ENCODE results near the gene KCNJ6.

Gene KCNJ6

GRCh38 chr21:37808261-37808660 lies 108.0 kb downstream of the KCNJ6 start:
- H3K9me3 ChIP-seq (ENCODE audit: control extremely low read depth in 1 of 5, control insufficient read depth in 4 of 5, insufficient read depth in 2 of 5, low read depth in 1 of 5, low read length in 4 of 5), result peaks cover 0 to 15% (median 2%) of the 10 kb centered on the region in 5 experiments
- DNase-seq, result no peak
- 100% methylated on average over 1 of the region's 2 CpGs for WGBS (ENCODE audit: insufficient coverage)
- H3K36me3 ChIP-seq (ENCODE audit: control insufficient read depth in 4 of 4, insufficient read depth in 4 of 4, low read length in 3 of 4), result no peaks in the 10 kb centered on the region
- H3K27ac ChIP-seq (ENCODE audit: insufficient read depth in 1 of 2, low read depth in 1 of 2, low read length in 2 of 2, poor library complexity in 1 of 2, severe bottlenecking in 2 of 2), result no peak overlapping the region
- no peaks in the 10 kb centered on the region for H3K27me3 ChIP-seq (replicated peaks in 2 of 5; ENCODE audit: control insufficient read depth in 4 of 5, insufficient read depth in 5 of 5, low read length in 4 of 5)
- CTCF ChIA-PET, result no interaction called here
- H3K4me3 ChIP-seq (ENCODE audit: control insufficient read depth in 1 of 7, extremely low read depth in 1 of 7, insufficient read depth in 4 of 7, low read depth in 2 of 7, low read length in 6 of 7), result no peak overlapping the region
- POLR2A ChIA-PET, result no interaction called here
- H3K4me1 ChIP-seq (ENCODE audit: control extremely low read depth in 1 of 4, control insufficient read depth in 4 of 4, insufficient read depth in 4 of 4, low read length in 3 of 4), result peaks cover 4 to 14% (median 10%) of the 10 kb centered on the region in 4 experiments

DNA sequence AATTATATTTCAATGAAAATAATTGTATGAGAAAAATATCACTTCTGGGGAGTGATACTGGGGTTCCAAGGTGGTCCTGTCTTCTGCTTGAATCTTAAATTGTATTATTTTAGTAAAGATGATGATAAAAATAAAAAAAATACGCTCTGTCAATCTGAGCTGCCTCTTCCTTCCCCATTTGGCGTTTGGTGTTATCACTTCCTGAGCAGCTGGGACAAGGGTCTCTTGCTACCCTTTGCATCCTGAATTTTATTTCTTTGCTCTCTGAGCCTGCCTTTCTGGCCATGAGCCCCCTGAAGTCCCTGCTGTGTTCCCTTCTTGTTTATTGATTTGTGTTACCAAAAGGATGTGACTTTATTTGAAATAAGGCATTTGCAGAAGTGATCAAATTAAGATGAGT lies 111.0 kb downstream of the KCNJ6 start:
- no CpG with 5 or more reads among the region's 2 CpGs for WGBS (ENCODE audit: insufficient coverage)

DNA sequence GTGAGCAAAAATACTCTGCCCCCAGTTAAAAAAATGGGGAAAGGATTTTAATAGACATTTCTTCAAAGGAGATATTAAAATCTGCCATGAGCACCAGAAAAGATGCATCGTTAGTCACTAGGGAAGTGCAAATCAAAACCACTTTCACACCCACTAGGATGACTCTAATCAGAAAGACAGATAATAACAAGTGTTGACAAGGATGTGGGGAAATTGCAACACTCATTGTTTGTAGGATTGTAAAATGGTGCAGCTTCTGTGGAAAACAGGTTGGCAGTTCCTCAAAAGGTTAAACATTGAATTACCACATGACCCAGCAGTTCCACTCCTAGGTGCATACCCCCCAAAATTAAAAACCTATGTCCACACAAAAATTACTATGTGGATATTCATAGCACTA lies 112.3 kb downstream of the KCNJ6 start:
- Histone ChIP-seq H3K4me3 (ENCODE audit: control insufficient read depth in 1 of 7, extremely low read depth in 1 of 7, insufficient read depth in 4 of 7, low read depth in 2 of 7, low read length in 6 of 7) (no peak overlapping the region), H3K9me3 (ENCODE audit: control extremely low read depth in 1 of 5, control insufficient read depth in 4 of 5, insufficient read depth in 2 of 5, low read depth in 1 of 5, low read length in 4 of 5) (peaks cover 0 to 3% (median 0%) of the 10 kb centered on the region in 5 experiments), H3K4me1 (ENCODE audit: control extremely low read depth in 1 of 4, control insufficient read depth in 4 of 4, insufficient read depth in 4 of 4, low read length in 3 of 4) (peaks cover 4 to 37% (median 11%) of the 10 kb centered on the region in 4 experiments), H3K27me3 (replicated peaks in 2 of 5; ENCODE audit: control insufficient read depth in 4 of 5, insufficient read depth in 5 of 5, low read length in 4 of 5) (no peaks in the 10 kb centered on the region), H3K27ac (ENCODE audit: insufficient read depth in 1 of 2, low read depth in 1 of 2, low read length in 2 of 2, poor library complexity in 1 of 2, severe bottlenecking in 2 of 2) (no peak overlapping the region), H3K36me3 (ENCODE audit: control insufficient read depth in 4 of 4, insufficient read depth in 4 of 4, low read length in 3 of 4) (no peaks in the 10 kb centered on the region)
- DNase-seq, result no peak
- POLR2A ChIA-PET, result no interaction called here
- WGBS (ENCODE audit: insufficient coverage), result no CpG with 5 or more reads among the region's 1 CpG
- CTCF ChIA-PET, result no interaction called here

More for the DNA sequence above, 111.0 kb downstream of the KCNJ6 start:
- no peaks in the 10 kb centered on the region for H3K27me3 ChIP-seq (replicated peaks in 2 of 5; ENCODE audit: control insufficient read depth in 4 of 5, insufficient read depth in 5 of 5, low read length in 4 of 5)
- no peak overlapping the region for H3K27ac ChIP-seq (ENCODE audit: insufficient read depth in 1 of 2, low read depth in 1 of 2, low read length in 2 of 2, poor library complexity in 1 of 2, severe bottlenecking in 2 of 2)
- peaks cover 0 to 3% (median 0%) of the 10 kb centered on the region in 5 experiments for H3K9me3 ChIP-seq (ENCODE audit: control extremely low read depth in 1 of 5, control insufficient read depth in 4 of 5, insufficient read depth in 2 of 5, low read depth in 1 of 5, low read length in 4 of 5)
- peak; percentile 22 to 72 (median 68) for DNase-seq
- peaks cover 4 to 28% (median 11%) of the 10 kb centered on the region in 4 experiments for H3K4me1 ChIP-seq (ENCODE audit: control extremely low read depth in 1 of 4, control insufficient read depth in 4 of 4, insufficient read depth in 4 of 4, low read length in 3 of 4)
- ChIA-PET POLR2A (no interaction called here), CTCF (no interaction called here)
- no peaks in the 10 kb centered on the region for H3K36me3 ChIP-seq (ENCODE audit: control insufficient read depth in 4 of 4, insufficient read depth in 4 of 4, low read length in 3 of 4)
- H3K4me3 ChIP-seq (ENCODE audit: control insufficient read depth in 1 of 7, extremely low read depth in 1 of 7, insufficient read depth in 4 of 7, low read depth in 2 of 7, low read length in 6 of 7), result no peak overlapping the region

DNA sequence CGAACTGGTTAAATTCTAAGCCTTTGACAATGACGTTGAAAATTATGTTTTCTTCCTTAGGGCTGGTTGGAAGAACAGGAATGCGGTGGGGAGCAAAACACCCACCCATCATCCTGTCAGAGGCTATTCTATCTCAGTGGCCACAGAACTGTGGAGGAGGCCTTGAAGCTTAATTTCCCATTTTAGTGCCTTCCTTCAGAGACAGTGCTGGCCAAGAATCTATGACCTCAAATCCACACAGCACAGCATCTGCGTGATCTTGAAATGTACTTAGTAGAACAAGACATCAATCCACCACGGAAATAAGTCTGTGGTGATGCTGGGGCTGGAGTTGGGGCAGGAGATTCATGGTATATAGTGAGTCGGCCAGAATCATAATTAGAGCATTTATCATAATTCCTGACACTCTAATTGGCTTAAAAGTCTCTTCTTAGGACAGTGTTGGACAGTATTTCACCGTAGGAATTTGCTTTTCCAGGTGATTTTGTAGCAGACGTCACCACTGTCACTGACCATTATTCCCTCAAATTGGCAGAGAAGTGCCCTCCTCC lies 113.1 kb downstream of the KCNJ6 start:
- POLR2A ChIA-PET, result no interaction called here
- no peak overlapping the region for H3K4me3 ChIP-seq (ENCODE audit: control insufficient read depth in 1 of 7, extremely low read depth in 1 of 7, insufficient read depth in 4 of 7, low read depth in 2 of 7, low read length in 6 of 7)
- H3K9me3 ChIP-seq (ENCODE audit: control extremely low read depth in 1 of 5, control insufficient read depth in 4 of 5, insufficient read depth in 2 of 5, low read depth in 1 of 5, low read length in 4 of 5), result peaks cover 0 to 3% (median 0%) of the 10 kb centered on the region in 5 experiments
- 100% methylated on average over 4 of the region's 8 CpGs for WGBS (ENCODE audit: insufficient coverage)
- H3K4me1 ChIP-seq (ENCODE audit: control extremely low read depth in 1 of 4, control insufficient read depth in 4 of 4, insufficient read depth in 4 of 4, low read length in 3 of 4), result peaks cover 4 to 37% (median 11%) of the 10 kb centered on the region in 4 experiments
- H3K27me3 ChIP-seq (replicated peaks in 2 of 5; ENCODE audit: control insufficient read depth in 4 of 5, insufficient read depth in 5 of 5, low read length in 4 of 5), result no peaks in the 10 kb centered on the region
- DNase-seq, result no peak
- H3K36me3 ChIP-seq (ENCODE audit: control insufficient read depth in 4 of 4, insufficient read depth in 4 of 4, low read length in 3 of 4), result no peaks in the 10 kb centered on the region
- CTCF ChIA-PET, result no interaction called here
- H3K27ac ChIP-seq (ENCODE audit: insufficient read depth in 1 of 2, low read depth in 1 of 2, low read length in 2 of 2, poor library complexity in 1 of 2, severe bottlenecking in 2 of 2), result no peak overlapping the region

DNA sequence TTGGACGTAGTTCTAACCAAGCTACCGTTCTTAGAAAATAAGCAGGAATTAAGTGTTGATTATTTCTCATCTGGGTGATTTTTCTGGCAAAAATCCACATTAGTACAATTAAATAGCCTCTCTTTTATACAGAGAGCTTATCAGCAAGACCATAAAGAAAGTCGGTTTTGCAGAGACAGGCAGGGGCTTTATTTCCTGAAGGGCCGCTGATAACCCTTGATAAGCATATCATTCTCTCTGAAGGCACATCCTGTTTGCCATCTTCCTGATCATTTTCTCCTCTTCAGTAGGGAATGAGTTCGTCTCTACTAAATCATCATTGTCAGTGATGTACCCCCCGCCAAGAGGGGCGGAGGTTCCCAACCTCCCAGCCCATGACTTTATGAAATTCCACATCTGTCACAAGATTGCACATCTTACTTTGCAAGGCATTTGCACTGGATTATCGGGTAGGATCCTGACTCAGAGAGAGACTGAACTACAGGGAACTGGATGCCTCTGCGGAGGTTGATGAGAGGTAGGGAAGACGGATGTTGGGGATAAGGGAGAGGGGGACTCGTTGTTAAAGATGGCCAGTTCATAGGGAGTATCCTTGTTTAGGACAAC lies 115.7 kb downstream of the KCNJ6 start:
- ChIA-PET CTCF (interaction anchor here (0.6 kb wide), 1 partner anchor 887 kb away, joined by 3 read pairs; no protein-coding TSS in a partner anchor), POLR2A (no interaction called here)
- peaks cover 0 to 3% (median 0%) of the 10 kb centered on the region in 5 experiments for H3K9me3 ChIP-seq (ENCODE audit: control extremely low read depth in 1 of 5, control insufficient read depth in 4 of 5, insufficient read depth in 2 of 5, low read depth in 1 of 5, low read length in 4 of 5)
- peak in 2 of 3 donors; percentile 34 to 46 for DNase-seq
- peaks cover 0 to 3% (median 0%) of the 10 kb centered on the region in 5 experiments for H3K27me3 ChIP-seq (replicated peaks in 2 of 5; ENCODE audit: control insufficient read depth in 4 of 5, insufficient read depth in 5 of 5, low read length in 4 of 5)
- H3K4me3 ChIP-seq (ENCODE audit: control insufficient read depth in 1 of 7, extremely low read depth in 1 of 7, insufficient read depth in 4 of 7, low read depth in 2 of 7, low read length in 6 of 7), result no peak overlapping the region
- H3K4me1 ChIP-seq (ENCODE audit: control extremely low read depth in 1 of 4, control insufficient read depth in 4 of 4, insufficient read depth in 4 of 4, low read length in 3 of 4), result peaks cover 0 to 37% (median 6%) of the 10 kb centered on the region in 4 experiments
- H3K27ac ChIP-seq (ENCODE audit: insufficient read depth in 1 of 2, low read depth in 1 of 2, low read length in 2 of 2, poor library complexity in 1 of 2, severe bottlenecking in 2 of 2), result no peak overlapping the region
- 75% methylated on average over 8 of the region's 11 CpGs for WGBS (ENCODE audit: insufficient coverage)
- H3K36me3 ChIP-seq (ENCODE audit: control insufficient read depth in 4 of 4, insufficient read depth in 4 of 4, low read length in 3 of 4), result no peaks in the 10 kb centered on the region

- ChIA-PET CTCF (interaction anchor here (0.6 kb wide), 1 partner anchor 886 kb away, joined by 3 read pairs; no protein-coding TSS in a partner anchor), POLR2A (no interaction called here)
- DNase-seq, result no peak
- Histone ChIP-seq H3K4me1 (ENCODE audit: control extremely low read depth in 1 of 4, control insufficient read depth in 4 of 4, insufficient read depth in 4 of 4, low read length in 3 of 4) (peaks cover 0 to 33% (median 2%) of the 10 kb centered on the region in 4 experiments), H3K9me3 (ENCODE audit: control extremely low read depth in 1 of 5, control insufficient read depth in 4 of 5, insufficient read depth in 2 of 5, low read depth in 1 of 5, low read length in 4 of 5) (peaks cover 0 to 3% (median 0%) of the 10 kb centered on the region in 5 experiments), H3K27me3 (replicated peaks in 2 of 5; ENCODE audit: control insufficient read depth in 4 of 5, insufficient read depth in 5 of 5, low read length in 4 of 5) (peaks cover 0 to 3% (median 0%) of the 10 kb centered on the region in 5 experiments), H3K36me3 (ENCODE audit: control insufficient read depth in 4 of 4, insufficient read depth in 4 of 4, low read length in 3 of 4) (no peaks in the 10 kb centered on the region), H3K4me3 (ENCODE audit: control insufficient read depth in 1 of 7, extremely low read depth in 1 of 7, insufficient read depth in 4 of 7, low read depth in 2 of 7, low read length in 6 of 7) (no peak overlapping the region), H3K27ac (ENCODE audit: insufficient read depth in 1 of 2, low read depth in 1 of 2, low read length in 2 of 2, poor library complexity in 1 of 2, severe bottlenecking in 2 of 2) (no peak overlapping the region)
- 95% methylated on average over 2 of the region's 2 CpGs for whole genome bisulfite sequencing (ENCODE audit: insufficient coverage)
Observed at GRCh38 chr21:37800057-37800455, 116.2 kb downstream of the KCNJ6 start.

All from common myeloid progenitor, CD34-positive (primary cell).